GM18505 (cell line): Measurements from ENCODE around the gene COPG2.

Experiments
- ATAC-seq: cut with Tn5 transposase; IDR thresholded peaks from one replicate; pipeline ENCODE4 v1.9.1; 2021; ENCODE audit not compliant: unreplicated experiment
- POLR2A ChIP-seq: IDR thresholded peaks from 4 replicates; pipeline ENCODE4 v1.6.1; 2011; ENCODE audit warnings: borderline replicate concordance; ENCODE audit not compliant: insufficient read depth, insufficient read length; ENCODE audit errors: extremely low read depth

COPG2 gene

DNA sequence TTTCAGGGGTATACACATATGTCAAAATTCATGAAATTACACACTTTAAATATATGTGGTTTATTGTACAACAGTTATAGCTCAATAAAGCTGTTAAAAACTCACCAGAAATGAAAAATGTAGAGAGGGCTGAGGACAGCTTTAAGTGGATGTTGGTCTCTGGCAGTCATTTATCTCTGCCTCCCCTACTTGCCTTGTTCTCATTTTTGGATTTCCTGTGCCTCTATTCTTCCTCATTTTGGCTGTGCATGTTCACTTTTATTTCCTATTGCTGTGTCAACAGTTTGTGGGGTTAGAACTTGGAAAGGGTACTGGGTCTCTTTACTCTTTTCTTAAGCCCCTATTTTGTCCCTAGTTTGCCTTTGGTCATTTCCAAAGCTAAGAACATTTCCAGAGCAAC is 195.3 kb downstream of the COPG2 start:
- no peak for TF ChIP-seq POLR2A
- ATAC-seq = no peak

DNA sequence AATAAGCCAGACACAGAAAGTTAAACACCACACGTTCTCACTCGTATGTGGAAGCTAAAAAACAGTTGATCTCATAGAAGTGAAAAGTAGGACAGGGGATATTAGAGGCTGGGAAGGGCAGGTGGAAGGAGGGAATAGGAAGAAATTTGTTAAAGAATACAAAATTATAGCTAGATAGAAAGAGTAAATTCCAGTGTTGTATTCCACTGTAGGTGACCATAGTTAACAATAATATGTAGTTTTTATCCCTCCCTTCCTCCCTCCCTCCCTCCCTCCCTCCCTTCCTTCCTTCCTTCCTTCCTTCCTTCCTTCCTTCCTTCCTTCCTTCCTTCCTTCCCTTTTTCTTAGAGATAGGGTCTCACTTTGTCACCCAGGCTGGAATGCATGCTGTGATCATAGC is 196.6 kb downstream of the COPG2 start:
- TF ChIP-seq POLR2A = no peak
- no peak for ATAC-seq

DNA sequence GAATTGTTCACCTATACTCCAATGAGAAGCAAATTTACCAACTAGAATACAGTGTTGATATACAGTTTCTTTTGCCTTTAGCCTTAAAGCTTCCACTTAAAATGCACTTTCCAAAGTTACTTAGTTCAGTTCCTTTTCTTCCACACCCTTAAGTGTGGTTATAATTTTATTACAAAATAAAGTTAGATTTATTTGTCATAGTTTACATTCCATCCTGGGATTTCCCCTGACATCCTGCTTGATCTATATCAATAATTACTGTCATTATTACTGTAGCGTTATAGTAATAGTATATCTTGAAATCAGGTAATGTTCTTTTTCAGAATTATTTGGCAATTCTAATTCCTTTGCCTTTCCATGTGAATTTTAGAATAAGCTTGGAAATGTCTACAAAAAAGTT is 199.9 kb downstream of the COPG2 start:
- no peak for ATAC-seq
- no peak for TF ChIP-seq POLR2A

DNA sequence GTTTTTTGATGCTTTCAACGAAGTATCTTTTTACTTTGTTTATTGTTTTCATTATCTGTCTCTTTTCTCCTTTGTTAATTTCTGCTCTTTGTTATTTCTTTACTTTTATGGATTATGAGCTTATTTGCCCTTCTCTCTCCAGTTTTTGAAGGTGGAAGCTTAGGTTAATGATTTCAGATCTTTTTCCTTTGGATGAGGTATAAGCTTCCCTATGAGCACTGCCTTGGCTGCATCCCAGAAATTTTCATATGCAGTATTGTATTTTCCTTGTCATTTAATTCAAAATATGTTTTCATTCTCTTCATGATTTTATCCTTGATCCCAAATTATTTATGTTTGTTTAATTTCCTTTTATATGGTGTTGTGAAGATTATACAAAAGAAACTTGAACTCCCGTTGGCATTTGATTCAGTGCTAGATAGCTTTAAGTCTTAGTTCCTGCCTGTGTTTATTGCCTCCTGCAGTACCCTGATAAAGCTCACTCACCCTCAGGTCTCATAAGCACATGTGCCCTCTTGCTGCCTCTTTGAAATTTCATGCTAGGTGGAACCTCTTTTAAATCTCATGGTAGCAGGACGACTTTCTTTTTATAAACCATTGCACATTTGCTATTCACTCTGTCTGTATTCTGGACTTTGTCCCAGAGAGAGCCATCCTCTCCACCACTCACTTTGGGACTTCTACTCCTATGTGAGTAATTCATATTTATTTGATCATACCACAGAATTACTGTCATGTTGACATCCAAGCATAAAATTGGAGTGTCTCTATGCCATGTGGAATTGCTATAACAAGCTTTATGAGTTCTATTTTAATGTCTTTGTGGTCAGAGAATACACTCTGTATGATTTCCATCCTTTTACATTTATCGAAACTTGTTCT is 204.8 kb downstream of the COPG2 start:
- TF ChIP-seq POLR2A = no peak
- no peak for ATAC-seq

DNA sequence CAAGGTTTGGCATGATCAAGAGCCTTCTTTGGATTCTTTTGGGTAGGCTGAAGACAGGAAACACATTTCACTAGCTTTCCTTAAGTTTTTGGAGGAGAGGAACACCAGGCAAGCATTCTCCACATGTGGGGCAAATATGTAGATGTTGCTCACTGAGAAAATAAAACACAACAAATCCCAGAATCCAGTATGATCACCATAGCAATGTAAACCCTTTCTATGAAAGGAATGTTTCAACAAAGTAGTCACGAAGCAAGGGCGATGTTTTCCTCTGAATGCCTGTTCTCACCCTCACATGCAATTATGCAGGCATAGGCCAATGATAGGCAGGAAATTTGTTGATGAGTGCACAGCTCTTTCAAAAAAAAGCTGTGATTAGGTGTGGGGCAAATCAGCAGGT is 207.3 kb downstream of the COPG2 start:
- no peak for TF ChIP-seq POLR2A
- ATAC-seq = no peak

DNA sequence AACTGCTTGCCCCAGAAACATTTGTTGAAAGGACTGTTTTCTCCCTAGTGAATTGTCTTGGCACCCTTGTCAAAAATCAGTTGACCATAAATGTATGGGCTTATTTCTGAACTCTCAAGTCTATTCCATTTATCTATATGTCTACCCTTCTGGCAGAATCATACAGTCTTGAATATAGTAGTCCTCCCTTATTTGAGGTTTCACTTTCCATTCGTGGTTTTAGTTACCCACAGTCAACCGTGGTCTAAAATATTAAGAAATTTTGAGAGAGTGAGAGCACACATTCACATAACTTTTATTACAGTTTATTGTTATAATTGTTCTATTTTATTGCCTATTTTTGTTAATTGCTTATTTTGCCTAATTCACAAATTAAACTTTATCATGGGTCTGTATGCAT is 210.3 kb downstream of the COPG2 start:
- ATAC-seq = no peak
- TF ChIP-seq POLR2A = no peak
